NB4 (cell line): ENCODE results near the gene HOXB13.

Source experiments
- MYC ChIP-seq: IDR thresholded peaks from 2 replicates; pipeline ENCODE4 v1.6.1; 2011; ENCODE audit warnings: low read depth, low read length
- POLR2A ChIP-seq: IDR thresholded peaks from 2 replicates; pipeline ENCODE4 v1.6.1; 2011; ENCODE audit warnings: mild to moderate bottlenecking; ENCODE audit not compliant: insufficient read length; ENCODE audit errors: extremely low read depth
- TF ChIP-seq, protein P1 (sequence below): IDR thresholded peaks from one replicate; pipeline ENCODE4 v1.5.1; 2012; ENCODE audit warnings: low read depth, low read length
- TF ChIP-seq, protein P2 (sequence below): IDR thresholded peaks from 2 replicates; pipeline ENCODE4 v1.6.1; 2011; ENCODE audit warnings: low read depth, low read length

DNA sequence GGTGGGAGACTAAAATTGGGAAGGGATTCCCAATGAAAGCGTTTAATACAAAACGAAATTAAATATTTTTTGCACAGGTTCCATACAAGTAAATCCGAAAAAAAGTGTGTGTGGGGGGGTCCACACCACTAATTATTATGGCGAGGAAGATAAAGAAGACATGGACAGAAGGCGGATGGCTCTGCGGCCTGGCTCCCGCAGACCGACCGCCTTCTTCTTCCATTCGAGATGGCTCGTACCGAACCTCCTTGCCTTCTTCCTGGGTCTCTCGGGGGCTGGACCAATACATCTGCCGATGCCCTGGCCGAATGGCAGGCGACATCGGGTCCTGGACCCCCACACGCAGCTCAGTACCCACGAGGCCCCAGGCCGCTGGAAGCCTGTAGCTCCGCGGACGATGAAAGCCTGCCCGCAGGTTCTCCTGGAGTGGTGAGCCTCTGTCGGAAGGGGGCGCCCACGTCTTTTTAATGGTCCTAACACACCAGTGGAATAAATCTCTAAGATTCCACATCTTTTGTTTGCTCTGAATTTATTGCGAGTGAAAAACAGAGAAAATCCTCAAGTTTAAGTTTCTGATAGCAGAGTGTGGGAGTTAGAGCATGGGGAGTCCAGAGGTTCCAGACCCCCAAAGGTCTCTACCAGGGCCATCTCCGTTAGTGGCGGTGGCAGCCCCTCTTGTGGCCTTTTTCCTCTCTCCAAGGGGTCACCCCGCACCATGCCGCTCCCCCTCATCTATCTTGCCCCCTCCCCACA, 4.1 kb downstream of the HOXB13 start:
- TF ChIP-seq, protein P1, sequence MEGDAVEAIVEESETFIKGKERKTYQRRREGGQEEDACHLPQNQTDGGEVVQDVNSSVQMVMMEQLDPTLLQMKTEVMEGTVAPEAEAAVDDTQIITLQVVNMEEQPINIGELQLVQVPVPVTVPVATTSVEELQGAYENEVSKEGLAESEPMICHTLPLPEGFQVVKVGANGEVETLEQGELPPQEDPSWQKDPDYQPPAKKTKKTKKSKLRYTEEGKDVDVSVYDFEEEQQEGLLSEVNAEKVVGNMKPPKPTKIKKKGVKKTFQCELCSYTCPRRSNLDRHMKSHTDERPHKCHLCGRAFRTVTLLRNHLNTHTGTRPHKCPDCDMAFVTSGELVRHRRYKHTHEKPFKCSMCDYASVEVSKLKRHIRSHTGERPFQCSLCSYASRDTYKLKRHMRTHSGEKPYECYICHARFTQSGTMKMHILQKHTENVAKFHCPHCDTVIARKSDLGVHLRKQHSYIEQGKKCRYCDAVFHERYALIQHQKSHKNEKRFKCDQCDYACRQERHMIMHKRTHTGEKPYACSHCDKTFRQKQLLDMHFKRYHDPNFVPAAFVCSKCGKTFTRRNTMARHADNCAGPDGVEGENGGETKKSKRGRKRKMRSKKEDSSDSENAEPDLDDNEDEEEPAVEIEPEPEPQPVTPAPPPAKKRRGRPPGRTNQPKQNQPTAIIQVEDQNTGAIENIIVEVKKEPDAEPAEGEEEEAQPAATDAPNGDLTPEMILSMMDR, result peak; percentile 63
- TF ChIP-seq POLR2A (no peak), MYC (no peak)
- TF ChIP-seq, protein P2, sequence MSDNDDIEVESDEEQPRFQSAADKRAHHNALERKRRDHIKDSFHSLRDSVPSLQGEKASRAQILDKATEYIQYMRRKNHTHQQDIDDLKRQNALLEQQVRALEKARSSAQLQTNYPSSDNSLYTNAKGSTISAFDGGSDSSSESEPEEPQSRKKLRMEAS, result no peak
